GM15510 (cell line): ENCODE results near the gene PLPPR3.

Experiments used
- POLR2A ChIP-seq: IDR thresholded peaks from 3 replicates; pipeline ENCODE4 v1.6.1; 2011; ENCODE audit warnings: borderline replicate concordance; ENCODE audit not compliant: insufficient read length; ENCODE audit errors: extremely low read depth

PLPPR3 gene

DNA sequence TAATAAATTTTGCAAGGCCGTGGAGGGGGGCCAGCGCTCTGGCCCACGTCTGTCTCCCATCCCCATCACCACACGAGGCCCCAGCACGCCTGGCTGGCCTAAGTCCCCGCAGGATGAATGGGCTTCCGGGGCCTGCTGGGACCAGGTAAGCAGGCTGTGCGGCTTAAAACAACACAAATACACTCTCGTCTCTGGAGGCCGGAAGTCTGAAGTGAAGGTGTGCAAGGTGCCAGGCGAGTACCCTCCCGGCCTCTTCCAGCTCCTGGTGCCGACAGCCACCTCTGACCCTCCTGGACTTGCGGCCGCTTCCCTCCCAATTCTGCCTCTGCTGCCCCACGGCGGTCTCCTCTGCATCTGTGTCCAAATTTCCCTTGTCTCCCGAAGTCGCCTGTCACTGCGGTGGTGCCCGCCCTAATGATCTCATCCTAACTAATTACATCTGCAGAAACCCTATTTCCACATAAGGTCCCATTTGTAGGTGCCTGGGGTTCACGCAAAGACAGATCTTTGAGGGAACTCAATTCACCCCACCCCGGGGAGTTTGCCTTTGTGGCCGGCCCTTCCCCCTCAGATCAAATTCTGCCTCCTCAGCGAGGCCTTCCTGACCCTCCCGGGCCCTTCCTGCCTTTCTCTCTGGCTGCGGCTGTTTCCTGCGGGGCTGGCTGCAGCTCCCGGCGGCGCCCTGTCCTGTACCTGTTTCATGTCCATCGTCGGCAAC is 32.6 kb downstream of the PLPPR3 start:
- TF ChIP-seq POLR2A = no peak

DNA sequence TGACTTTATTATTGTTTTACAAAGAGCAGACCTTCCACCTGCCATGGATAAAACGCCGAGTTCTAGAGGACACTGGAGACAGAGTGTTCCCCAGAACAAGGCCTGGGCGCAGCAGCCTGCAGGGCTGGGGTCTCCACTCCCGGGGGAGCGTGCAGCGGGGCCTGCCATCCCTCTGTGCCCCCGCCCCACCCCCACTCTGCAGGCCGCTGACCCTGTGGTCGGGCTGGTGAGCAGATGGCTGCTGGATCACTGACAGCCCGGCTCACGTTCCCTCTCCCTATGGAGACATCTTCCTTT is 33.1 kb downstream of the PLPPR3 start:
- TF ChIP-seq POLR2A = no peak

DNA sequence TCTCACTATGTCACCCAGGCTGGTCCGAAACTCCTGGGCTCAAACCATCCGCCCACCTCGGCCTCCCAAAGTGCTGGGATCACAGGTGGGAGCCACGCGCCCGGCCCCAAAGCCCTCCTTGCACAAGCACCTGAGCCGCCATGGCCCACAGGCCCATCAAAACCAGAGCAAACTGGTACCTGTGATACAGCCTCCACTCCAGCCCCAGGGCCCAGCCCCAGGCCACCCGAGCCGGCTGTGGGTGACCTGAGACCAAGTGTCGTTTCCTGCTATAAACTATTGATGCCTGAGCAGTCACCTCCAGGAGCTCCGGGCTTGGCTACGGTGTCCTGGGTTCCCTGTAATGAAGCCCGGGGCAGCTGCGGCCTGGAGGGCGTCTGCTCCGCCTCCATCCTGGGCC is 34.2 kb downstream of the PLPPR3 start:
- no peak for TF ChIP-seq POLR2A

GRCh38 chr19:784541-784940 is 37.2 kb downstream of the PLPPR3 start:
- no peak for TF ChIP-seq POLR2A

- TF ChIP-seq POLR2A = no peak
These were observed 38.7 kb downstream of the PLPPR3 start for GRCh38 chr19:782878-783668.

DNA sequence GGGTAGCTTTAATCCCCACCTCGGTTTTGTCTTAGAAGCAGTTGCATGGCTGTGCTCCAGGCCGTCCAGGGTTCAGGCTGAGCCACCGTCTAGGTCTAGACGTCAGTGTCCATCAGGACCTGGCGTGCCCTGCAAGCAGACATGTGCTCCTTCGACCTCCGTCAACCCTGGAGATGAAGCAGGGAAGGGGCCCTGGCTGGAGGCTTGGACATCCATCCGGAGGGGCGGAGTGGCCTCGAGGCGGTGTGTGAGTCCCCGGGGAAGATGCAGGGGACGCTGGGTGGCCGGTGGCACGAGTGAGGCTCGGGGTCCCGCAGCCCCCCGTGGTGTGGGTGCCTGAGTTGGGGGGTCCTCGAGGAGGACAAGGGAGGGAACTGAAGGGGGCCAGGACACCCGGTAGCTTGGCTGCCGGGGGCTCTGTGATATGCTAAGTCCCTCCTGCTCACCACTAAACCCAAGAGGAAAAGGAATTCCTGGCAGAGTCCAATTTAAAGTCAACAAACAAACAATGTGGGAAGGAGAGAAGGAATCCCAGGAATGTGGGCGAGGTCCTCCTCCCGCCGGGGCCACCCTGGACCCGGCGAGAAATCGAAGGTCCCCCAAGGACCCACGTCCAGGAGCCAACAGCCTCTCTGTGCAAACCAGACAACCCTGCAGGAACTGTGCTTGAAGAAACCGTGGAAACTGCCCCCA is 39.4 kb downstream of the PLPPR3 start:
- TF ChIP-seq POLR2A = no peak

GRCh38 chr19:781800-782184 is 40.0 kb downstream of the PLPPR3 start:
- TF ChIP-seq POLR2A = no peak

DNA sequence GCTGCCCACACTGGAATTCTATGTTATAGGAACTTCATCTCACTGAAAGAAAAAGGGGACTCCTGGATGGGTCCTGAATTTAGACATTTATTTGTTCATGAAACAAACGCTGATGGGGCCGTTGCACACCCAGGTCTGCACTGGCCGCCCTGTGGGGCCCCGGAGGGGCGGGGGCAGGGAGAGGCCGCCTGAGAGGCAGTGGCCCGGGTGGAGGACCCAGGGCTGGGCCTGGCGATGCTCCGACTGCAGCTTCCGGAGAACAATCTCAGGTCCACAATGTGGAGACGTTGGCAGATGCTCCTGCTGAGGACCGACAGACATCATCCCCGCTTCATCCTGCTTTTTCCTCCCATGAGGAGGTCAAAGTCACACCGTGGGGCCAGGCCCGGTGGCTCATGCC is 40.8 kb downstream of the PLPPR3 start:
- TF ChIP-seq POLR2A = no peak

DNA sequence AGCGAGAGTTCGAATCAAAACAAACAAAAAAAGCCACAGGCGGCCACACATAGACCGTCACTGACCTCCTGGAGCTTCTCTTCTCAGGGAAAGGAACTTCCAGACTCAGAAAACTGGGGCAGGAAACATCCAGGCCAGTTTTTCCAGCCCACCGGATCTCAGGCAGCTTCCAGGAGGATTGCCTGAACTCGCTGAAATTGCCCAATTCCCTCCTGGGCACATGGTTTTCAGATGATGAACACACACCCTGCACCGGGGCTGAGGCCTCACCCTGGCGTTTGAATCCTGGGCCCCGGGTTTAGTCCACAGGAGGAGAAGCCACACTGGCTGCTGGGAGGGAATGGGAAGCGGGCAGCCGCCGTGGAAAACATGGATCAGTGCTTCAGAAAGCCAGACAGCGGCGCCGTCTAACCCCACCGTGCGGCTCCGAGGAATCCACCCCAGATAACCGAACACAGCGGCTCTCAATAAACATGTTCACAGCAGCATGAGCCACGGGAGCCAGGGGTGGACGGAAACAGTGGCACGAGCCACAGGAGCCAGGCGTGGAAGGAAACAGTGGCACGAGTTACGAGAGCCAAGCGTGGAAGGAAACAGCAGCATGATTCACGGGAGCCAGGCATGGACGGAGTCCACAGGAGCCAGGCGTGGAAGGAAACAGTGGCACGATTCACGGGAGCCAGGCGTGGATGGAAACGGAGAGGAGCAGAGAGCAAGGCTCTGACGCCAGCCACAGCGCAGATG is 42.7 kb downstream of the PLPPR3 start:
- no peak for TF ChIP-seq POLR2A

- TF ChIP-seq POLR2A = no peak
These were observed 45.2 kb downstream of the PLPPR3 start for GRCh38 chr19:776549-776948.

GRCh38 chr19:772730-773436 is 48.9 kb downstream of the PLPPR3 start:
- TF ChIP-seq POLR2A = no peak

- TF ChIP-seq POLR2A = no peak
These were observed 49.7 kb downstream of the PLPPR3 start for GRCh38 chr19:772063-772462.

GRCh38 chr19:771332-771785 is 50.4 kb downstream of the PLPPR3 start:
- no peak for TF ChIP-seq POLR2A

- TF ChIP-seq POLR2A = no peak
These were observed 52.1 kb downstream of the PLPPR3 start for GRCh38 chr19:769616-770015.
